ENCODE results near the gene PDF. TPM values are rescaled to one million over a fixed set of nuclear protein-coding genes. Genes with fewer than 3 reads are reported as not detected.

PDF gene
- total and polyA plus RNA-seq, 2 of the 13 experiments (the other 11 are each of a cell fraction or from before 2014, with no cell fraction given): 12.4 to 48.8 TPM

GRCh38 chr16:69285240-69285639, 45.1 kb downstream of the PDF start:
- 94% methylated on average over 4 of the region's 4 CpGs for WGBS (ENCODE audit: low lambda C conversion rate)
- ATAC-seq: no peak
- peaks cover 8% of the 10 kb centered on the region; the same call in 1 of the 2 replicates for H3K4me1 ChIP-seq (ENCODE audit: insufficient read depth, low read length)
- in situ Hi-C loops (cut with HindIII; ENCODE audit: extremely low pct_ligation_motif_present, low pct_unique_long_range_greater_than_20kb) (loop anchor here (5.0 kb wide), 1 partner anchor 133 kb away; no protein-coding TSS in a partner anchor), intact Hi-C loops (cut with micrococcal nuclease; ENCODE audit: unreplicated experiment) (no loop called here)
- ChIA-PET POLR2A (interaction anchor here (0.8 kb wide), 1 partner anchor 135 kb away, joined by 3 read pairs; no protein-coding TSS in a partner anchor), CTCF (ENCODE audit: low intra/inter-chr PET ratio, low total read pairs) (interaction anchor here (3.7 kb wide), 1 partner anchor 135 kb away, joined by 44 read pairs; no protein-coding TSS in a partner anchor)
- no peaks in the 10 kb centered on the region for H3K9me3 ChIP-seq (ENCODE audit: low read length)
- H3K4me3 ChIP-seq (replicated peaks in 1 of 3; ENCODE audit: insufficient read depth in 1 of 3, low read depth in 2 of 3, low read length in 3 of 3): no peak overlapping the region
- H3K27ac ChIP-seq (ENCODE audit: extremely low read length, insufficient read depth, low read length): no peak overlapping the region
- BruUV-seq (replicated peaks): no TSS peak
- H3K4me2 ChIP-seq (ENCODE audit: low read depth, low read length): no peak overlapping the region
- no peaks in the 10 kb centered on the region for H3K79me2 ChIP-seq (ENCODE audit: insufficient read depth, low read length)
- no peak for FAIRE-seq
- H3K27me3 ChIP-seq (ENCODE audit: control insufficient read depth in 1 of 2, insufficient read depth in 2 of 2, low read length in 2 of 2): no peaks in the 10 kb centered on the region
- H3K9ac ChIP-seq (ENCODE audit: insufficient read depth, low read depth, low read length): no peak overlapping the region
- H2AFZ ChIP-seq (ENCODE audit: low read length): no peak overlapping the region
- H3K36me3 ChIP-seq (replicated peaks in 1 of 2; ENCODE audit: control insufficient read depth in 1 of 2, insufficient read depth in 2 of 2, low read length in 2 of 2): peaks cover 4 to 21% of the 10 kb centered on the region in 2 experiments
- no peak for DNase-seq (ENCODE audit: low spot score)
- TF ChIP-seq ZNF326 (CRISPR knock-in tag; IDR thresholded peaks at IDR 0.05; ENCODE audit: borderline replicate concordance): no peak
- TF ChIP-seq ZNF674 (CRISPR knock-in tag; IDR thresholded peaks at IDR 0.05; ENCODE audit: low read depth): no peak
- TF ChIP-seq, protein P1, sequence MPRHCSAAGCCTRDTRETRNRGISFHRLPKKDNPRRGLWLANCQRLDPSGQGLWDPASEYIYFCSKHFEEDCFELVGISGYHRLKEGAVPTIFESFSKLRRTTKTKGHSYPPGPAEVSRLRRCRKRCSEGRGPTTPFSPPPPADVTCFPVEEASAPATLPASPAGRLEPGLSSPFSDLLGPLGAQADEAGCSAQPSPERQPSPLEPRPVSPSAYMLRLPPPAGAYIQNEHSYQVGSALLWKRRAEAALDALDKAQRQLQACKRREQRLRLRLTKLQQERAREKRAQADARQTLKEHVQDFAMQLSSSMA (CRISPR knock-in tag; IDR thresholded peaks at IDR 0.05): no peak
- no peak for TF ChIP-seq RNF2 (conservative IDR thresholded peaks at IDR 0.05; ENCODE audit: low read depth)
- no peaks in the 10 kb centered on the region for H4K20me1 ChIP-seq (ENCODE audit: insufficient read depth, low read length)

DNA sequence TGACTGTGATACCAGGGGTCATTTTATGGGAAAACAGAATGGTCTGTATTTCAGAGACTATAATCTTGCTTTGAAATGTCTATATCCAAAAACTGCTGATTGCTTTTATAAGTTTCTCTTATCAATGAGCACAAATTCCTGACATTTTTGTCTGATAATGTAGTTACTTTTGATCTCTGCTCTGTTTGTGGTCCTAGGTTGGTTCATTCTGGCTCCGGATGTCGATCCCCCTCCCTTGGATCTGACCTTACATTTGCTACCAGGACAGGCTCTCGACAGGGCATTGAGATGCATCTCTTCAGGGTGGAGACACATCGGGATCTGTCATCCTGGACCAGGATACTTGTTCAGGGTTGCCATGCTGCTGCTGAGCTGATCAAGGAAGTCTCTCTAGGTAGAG, 46.5 kb downstream of the PDF start:
- peaks cover 8% of the 10 kb centered on the region; the same call in 1 of the 2 replicates for H3K4me1 ChIP-seq (ENCODE audit: insufficient read depth, low read length)
- CTCF ChIA-PET (ENCODE audit: low intra/inter-chr PET ratio, low total read pairs): no interaction called here
- TF ChIP-seq KLF12 (CRISPR knock-in tag; IDR thresholded peaks at IDR 0.05; ENCODE audit: borderline replicate concordance) (no peak), EHMT2 (IDR thresholded peaks at IDR 0.05; ENCODE audit: borderline replicate concordance, low read depth, low read length) (no peak), ZKSCAN5 (CRISPR knock-in tag; IDR thresholded peaks at IDR 0.05) (no peak), SRSF4 (IDR thresholded peaks at IDR 0.05; ENCODE audit: low read depth, low read length, poor library complexity, severe bottlenecking) (no peak), PREB (CRISPR knock-in tag; IDR thresholded peaks at IDR 0.05) (no peak), MIER3 (CRISPR knock-in tag; IDR thresholded peaks at IDR 0.05; ENCODE audit: borderline replicate concordance) (no peak), ZNF3 (CRISPR knock-in tag; IDR thresholded peaks at IDR 0.05) (no peak), SMC3 (IDR thresholded peaks at IDR 0.05; ENCODE audit: low read length) (no peak), RFX1 (IDR thresholded peaks at IDR 0.05) (no peak), GTF2F1 (IDR thresholded peaks at IDR 0.05; ENCODE audit: low read length) (no peak)
- TF ChIP-seq, protein P2, sequence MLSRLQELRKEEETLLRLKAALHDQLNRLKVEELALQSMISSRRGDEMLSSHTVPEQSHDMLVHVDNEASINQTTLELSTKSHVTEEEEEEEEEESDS (CRISPR knock-in tag; IDR thresholded peaks at IDR 0.05; ENCODE audit: borderline replicate concordance): no peak

More for the DNA sequence above, 46.5 kb downstream of the PDF start:
- Histone ChIP-seq H3K4me2 (ENCODE audit: low read depth, low read length) (no peak overlapping the region), H3K36me3 (replicated peaks in 1 of 2; ENCODE audit: control insufficient read depth in 1 of 2, insufficient read depth in 2 of 2, low read length in 2 of 2) (peaks cover 4 to 21% of the 10 kb centered on the region in 2 experiments), H2AFZ (ENCODE audit: low read length) (no peak overlapping the region), H4K20me1 (ENCODE audit: insufficient read depth, low read length) (no peaks in the 10 kb centered on the region), H3K27ac (ENCODE audit: extremely low read length, insufficient read depth, low read length) (no peak overlapping the region), H3K27me3 (ENCODE audit: control insufficient read depth in 1 of 2, insufficient read depth in 2 of 2, low read length in 2 of 2) (no peaks in the 10 kb centered on the region), H3K79me2 (ENCODE audit: insufficient read depth, low read length) (no peaks in the 10 kb centered on the region), H3K9me3 (ENCODE audit: low read length) (no peaks in the 10 kb centered on the region), H3K4me3 (replicated peaks in 1 of 3; ENCODE audit: insufficient read depth in 1 of 3, low read depth in 2 of 3, low read length in 3 of 3) (no peak overlapping the region), H3K9ac (ENCODE audit: insufficient read depth, low read depth, low read length) (no peak overlapping the region)
- intact Hi-C loops (cut with micrococcal nuclease; ENCODE audit: unreplicated experiment): no loop called here
- 64% methylated on average over 4 of the region's 4 CpGs for WGBS (ENCODE audit: low lambda C conversion rate)
- in situ Hi-C loops (cut with HindIII; ENCODE audit: extremely low pct_ligation_motif_present, low pct_unique_long_range_greater_than_20kb): no loop called here
- ATAC-seq (peak; percentile 64), DNase-seq (ENCODE audit: low spot score) (peak; percentile 54), FAIRE-seq (no peak)
- no TSS peak for BruUV-seq (replicated peaks)
- POLR2A ChIA-PET: interaction anchor here (1.1 kb wide), 1 partner anchor 97 kb away, joined by 3 read pairs; the partner anchor contains the start of gene SNTB2
